HG03280 (cell line): Measurements from ENCODE around the gene ACAT1.
"Not testable (repeated sequence)": the region's sequence is repeated elsewhere in the genome, so short reads cannot be mapped to it uniquely, and the experiment has no call there.

ENCODE experiments used
- ATAC-seq: cut with Tn5 transposase; IDR thresholded peaks from one replicate; pipeline ENCODE4 v1.9.1; 2021; ENCODE audit warnings: mild to moderate bottlenecking, moderate library complexity; ENCODE audit not compliant: unreplicated experiment

ACAT1 gene

DNA sequence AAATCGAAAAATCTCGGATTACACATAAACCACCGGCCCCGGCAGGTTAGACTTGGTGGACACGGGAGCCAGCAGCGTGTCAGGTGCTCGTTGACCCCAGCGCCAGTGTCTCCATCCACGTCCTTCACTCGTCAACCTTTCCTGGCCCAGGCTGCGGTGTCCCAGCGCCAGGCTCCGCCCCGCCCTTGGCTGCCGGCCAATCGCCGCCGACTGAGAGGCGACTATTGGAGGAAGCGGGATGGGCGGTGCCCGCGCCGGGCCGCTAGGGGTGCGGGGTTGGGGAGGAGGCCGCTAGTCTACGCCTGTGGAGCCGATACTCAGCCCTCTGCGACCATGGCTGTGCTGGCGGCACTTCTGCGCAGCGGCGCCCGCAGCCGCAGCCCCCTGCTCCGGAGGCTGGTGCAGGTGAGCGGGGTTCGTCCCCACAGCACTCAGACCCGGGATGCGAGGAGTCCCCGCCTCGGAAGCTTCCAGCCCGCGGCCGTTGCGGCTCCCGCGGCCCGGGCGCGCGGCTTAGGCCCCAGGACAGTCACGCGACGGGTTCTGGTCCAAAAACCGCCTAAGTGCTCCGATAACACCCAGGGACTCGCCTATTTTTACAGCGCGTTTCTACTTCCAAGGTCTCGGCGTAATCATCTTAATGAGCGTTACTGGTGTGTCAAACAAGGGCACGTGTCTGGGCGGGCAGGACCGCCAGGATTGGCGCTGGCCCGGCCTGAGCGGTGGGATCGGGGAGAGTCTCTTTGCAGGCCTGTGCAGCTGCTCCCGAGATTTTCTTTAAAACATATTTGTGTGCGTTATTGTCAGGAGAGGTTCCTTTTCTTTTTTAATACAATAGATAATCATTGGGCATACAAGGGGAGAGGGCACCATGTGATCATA, at the start of gene ACAT1:
TSS of gene ACAT1 (plus strand) at position 294 of the 882 bp plus-strand sequence. CDS start at position 334, 40 bp downstream.
- peak; percentile 98 for ATAC-seq

DNA sequence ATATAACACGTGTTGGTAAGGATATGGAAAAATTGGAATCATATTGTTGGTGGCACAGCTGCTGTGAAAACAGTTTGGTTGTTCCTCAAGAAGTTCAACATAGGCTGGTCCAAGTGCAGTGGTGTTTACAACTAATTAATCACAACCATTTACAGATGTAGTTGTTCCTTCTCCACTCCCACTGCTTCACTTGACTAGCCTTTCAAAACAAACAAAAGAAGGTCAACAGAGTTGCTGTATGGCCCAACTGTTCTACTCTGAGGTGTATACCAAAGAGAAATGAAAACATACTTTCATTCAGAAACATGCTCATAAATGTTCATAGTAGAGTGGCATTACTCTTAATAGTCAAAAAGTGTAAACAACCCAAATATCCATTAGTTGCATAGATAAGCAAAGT, 36.6 kb upstream of the ACAT1 start:
- ATAC-seq = no peak

DNA sequence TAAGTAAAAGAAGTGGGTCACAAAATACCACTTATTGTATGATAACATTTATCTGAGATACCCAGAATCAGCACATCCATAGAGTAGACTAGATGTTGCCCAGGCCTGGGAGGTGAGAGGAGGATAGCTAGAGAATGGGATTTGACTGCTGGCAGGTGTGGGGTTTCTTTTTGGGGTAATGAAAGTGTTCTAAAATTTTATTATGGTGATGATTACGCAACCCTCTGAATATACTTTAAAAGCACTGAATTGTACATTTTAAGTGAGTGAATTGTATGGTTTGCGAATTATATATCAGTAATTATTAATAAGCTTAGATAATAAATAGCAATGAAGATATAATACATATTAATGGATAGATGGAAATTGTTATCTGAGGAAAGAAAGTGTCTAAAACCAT, 35.7 kb upstream of the ACAT1 start:
- ATAC-seq = no peak

DNA sequence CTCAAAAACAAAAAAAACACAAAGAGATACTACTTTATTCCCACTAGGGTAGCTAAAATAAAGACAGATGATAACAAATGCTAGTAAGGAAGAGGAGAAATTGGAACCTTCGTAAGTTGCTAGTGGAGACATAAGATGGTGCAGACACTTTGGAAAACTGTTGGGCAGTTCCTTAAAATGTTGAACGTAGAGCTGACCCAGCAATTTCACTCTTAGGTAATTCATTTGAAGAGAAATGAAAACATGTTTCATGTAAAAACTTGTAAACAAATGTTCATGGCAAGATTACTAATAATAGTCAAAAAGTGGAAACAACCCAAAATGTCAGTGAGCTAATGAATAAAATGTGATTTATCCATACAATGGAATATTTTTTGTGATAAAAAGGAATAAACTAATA, 29.2 kb upstream of the ACAT1 start:
- ATAC-seq = no peak

DNA sequence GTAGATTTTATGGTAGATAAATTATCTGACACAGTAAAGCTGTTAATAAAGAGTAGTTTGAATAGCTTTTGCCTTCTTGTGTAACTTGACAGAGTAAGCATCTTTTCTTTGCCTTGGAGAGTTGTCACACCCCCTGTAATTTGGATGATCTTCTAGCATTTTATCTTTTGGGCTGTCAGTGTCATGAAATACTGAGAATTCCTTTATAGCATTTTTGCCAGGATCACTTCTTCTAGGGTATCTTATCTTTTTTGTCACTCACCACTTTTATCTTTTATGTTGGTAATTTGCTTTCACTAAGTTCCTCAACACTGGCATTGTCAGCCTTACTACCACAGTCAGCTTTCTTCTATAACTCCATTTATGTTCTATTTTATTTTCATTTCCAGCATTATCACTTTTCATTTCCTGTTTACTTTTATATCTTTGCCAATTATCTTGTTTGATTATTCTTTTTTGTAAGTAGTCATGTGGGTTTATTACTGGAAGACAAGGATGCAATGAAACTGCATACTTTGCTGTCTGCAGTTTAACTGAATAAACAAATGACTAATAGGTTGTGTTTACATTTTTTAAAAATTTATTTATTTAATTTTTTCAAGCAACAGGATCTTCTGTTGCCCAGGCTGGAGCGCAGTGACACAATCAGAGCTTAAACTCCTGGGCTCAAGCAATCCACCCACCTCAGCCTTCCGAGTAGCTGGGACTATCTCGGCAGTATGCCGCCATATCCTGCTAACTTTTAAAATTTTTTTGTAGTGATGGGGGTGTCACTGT, 28.1 kb upstream of the ACAT1 start:
- ATAC-seq = no peak

DNA sequence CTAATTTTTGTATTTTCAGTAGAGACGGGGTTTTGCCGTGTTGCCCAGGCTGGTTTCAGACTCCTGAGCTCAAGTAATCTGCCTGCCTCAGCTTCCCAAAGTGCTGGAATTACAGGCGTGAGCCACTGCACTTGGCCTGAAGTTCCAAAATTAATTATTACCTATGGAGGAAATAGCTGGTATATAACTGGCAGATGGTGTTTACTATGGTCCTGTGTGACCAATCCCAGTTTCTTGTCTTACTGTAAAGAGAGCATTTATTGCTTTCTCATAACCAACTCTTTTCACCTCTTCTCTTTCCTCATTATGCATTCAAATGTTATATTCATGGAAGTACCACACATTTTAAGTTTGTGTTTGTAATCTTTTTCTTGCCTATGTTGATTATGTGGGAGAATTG, 24.2 kb upstream of the ACAT1 start:
- no peak for ATAC-seq

DNA sequence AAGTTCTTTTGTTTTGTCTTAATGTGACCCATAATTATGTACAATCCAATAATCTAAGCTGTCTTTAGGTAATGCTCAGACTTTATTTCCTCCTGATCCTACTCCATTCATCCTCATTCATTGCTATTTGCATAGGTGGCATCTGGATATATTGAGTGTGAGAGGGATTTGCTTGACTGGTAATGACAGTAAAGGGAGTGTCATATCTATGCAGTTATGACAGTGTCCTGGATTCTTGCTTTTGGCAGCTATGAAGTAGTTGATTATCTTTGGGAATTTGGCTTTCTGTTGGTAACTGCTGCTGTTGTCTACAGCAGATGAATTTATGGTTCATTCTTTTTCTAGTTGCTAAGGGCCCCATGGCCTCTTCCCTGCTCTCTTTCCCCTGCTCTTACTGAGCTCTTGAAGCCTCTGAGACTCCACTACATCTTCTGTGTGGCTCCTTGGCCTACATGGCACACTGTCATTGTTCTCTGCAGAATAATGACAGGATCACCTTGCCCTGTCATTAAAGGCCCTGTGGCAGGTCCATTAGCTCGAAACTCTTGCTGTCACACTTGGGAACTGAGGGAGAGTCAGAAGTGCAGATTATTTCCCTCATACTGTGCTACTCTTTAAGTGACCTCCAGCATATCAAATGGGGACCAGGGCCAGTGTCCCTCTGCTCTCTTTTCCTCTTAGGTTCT, 20.1 kb upstream of the ACAT1 start:
- ATAC-seq = no peak

DNA sequence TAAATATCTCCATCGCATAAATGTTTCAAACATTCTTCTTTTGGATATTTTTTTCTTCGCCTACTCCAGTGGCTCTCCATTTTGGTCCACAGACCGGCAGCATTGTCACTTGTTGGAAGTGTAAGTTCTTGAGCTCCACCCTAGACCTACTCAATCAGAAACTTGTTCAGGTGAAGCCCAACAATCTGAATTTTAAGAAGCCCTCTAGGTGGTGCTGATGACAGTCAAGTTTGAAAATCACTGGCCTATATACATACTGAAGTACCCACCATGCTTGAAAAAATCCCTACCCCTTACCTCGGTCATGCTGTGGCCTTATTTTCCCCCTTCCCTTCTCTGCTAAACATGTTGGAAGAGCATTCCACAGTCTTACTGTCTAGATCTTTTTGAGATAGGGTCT, 10.2 kb upstream of the ACAT1 start:
- ATAC-seq = no peak

DNA sequence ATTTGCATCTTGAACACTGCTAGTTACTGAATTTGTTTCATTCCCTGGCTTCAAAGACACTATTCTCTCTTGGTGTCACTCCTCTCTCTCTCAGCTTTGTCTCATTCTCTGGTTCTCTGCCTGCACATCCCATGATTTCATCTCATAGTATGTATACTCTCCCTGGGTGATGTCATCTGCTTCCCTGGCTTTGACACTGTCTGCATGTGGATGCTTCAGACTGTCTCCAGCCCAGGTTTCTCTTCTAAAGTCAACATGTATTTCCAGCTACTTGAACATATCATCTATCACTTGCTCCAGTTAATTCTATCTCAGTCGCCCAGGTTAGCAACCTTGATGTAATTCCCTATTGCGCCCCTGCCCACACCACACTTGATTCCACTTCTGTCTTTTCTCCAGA, 9.3 kb upstream of the ACAT1 start:
- no peak for ATAC-seq

DNA sequence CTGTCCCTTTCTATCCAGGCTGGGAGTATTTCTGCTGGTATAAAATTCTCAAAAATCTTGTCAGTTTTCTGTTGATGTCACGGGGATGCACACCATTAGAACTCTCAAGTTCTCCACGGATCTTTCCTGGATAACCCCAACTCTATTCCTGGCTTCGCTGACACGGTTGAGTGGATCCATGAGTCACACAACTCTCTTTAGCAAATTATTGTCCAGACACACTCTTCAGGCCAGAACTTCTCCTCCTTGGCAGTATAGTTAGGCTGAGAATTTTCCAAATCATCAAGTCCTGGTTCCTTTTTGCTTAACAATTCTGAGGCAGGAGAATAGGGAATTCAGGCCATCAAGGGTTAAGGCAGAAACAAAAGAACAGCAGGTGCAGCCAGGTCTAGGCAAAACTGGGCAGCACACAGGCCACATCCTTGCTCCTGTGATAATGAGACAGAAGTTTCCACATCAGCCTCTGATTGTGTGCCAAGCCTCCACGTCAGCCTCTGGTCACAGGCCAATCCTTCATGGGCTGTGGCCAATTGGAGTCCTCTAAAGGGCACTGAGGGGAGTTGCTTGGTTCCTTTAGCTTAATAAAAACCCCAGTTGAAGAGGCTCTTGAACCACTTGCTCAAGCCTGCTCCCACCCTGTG, 5.7 kb upstream of the ACAT1 start:
- no peak for ATAC-seq

DNA sequence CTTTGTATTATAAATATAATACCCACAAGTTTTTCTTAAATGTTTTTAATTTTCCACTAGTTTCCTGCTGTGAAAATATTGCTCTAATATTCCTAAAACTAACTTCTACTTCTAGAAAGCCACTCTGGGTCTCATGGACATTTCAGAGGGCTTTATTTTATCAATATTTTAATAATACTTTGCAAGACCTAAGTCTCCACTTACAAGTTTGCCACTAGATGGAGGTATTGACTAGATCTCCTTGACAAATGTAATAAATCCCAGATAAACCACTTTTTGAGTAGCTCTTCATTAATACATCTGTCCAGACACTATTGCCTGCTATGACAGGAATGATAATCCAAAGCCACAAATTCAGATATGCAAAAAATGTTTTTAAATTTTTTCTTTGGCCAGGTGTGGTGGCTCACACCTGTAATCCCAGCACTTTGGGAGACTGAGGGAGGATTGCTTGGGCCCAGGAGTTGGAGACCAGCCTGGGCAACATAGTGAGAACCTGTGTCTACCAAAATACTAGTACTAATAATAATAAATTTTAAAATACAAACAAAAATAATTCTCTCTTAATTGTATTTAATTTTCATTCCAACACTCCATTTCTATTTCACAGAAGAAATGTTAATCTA, 3.5 kb upstream of the ACAT1 start:
- no peak for ATAC-seq

DNA sequence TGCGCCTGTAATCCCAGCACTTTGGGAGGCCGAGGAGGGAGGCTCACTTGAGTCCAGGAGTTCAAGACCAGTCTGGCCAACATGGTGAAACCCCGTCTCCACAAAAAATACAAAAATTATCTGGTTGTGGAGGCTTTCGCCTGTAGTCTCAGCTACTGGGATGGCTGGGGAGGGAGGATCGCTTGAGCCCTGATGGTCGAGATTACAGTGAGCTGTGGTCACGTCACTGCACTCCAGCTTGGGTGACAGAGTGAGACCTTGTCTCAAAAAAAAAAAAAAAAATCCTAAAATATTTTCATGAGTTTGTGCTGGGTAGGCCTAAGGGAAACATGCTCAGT, 462 bp upstream of the ACAT1 start:
- not testable (repeated sequence) for ATAC-seq

DNA sequence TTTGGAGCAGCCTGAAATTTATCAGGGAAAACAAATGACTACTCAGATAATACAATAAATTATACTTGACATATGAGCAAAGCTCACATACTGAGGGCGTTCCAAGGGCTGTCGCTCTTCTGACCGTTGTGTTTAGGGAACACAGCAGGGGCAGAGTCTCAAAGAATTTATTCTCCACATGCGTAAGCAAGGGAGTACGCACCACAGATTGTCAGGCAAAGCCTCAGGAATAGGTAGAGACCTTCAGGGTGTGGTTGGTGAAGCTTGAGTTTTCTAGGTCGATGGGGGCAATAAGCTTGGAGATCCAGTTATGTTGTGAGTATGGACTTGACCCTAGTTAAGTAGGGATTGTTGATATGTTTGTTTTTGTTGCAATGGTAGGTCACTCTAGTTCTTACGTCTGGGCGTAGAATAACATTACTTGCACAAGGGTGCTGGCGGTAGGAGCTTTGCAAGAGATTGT, 830 bp downstream of the ACAT1 start:
- ATAC-seq = no peak

DNA sequence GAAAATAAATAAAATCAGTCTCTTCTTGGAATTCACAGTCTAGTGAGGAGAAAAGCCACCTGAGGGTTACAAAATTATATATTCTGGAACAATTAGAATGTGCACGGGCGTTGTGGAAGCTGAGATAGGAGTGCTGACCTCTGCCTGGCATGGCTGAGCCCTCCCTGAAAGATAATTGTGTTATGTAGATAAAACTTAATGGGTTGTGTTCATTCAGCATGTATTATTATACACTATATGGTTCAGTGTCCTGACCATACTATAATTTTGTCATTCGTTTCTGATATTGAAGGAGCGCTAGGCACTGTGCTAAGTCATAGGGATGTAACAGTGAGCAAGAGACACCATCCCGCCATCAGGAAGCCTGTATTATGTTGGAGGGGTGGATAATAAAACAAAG, 3.7 kb downstream of the ACAT1 start:
- no peak for ATAC-seq

DNA sequence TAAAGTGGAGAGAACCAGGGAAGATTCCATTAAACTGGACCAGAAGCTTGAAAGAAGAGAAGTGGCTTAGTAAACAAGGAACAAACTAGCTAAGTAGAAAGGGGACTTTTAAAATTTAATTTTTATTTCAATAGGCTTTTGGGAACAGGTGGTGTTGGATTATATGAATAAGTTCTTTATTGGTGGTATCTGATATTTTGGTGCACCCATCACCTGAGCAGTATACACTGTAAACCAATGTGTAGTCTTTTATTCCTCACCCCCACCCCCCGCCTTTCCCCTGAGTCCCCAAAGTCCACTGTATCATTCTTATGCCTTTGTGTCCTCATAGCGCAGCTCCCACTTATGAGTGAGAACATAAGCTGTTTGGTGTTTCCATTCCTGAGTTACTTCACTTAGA, 7.4 kb downstream of the ACAT1 start:
- ATAC-seq = no peak

DNA sequence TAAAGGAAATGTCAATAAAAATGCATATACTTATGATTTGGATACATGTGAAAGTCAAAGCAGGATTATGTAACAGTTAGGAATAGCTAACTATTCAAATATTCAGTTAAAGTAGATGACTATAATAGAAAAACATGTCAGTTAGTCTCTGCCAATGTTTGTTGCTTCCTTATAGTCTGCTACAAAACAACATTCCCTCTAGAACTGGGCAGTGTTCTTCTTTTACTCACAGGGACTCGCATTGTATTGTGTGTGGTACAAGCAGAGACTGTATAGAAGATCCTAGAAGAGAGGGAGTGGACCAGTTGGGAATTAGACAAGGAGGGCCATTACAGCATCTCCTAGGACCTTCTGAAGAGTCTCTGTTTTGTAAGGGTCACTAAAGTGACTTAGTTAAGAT, 10.6 kb downstream of the ACAT1 start:
- no peak for ATAC-seq

DNA sequence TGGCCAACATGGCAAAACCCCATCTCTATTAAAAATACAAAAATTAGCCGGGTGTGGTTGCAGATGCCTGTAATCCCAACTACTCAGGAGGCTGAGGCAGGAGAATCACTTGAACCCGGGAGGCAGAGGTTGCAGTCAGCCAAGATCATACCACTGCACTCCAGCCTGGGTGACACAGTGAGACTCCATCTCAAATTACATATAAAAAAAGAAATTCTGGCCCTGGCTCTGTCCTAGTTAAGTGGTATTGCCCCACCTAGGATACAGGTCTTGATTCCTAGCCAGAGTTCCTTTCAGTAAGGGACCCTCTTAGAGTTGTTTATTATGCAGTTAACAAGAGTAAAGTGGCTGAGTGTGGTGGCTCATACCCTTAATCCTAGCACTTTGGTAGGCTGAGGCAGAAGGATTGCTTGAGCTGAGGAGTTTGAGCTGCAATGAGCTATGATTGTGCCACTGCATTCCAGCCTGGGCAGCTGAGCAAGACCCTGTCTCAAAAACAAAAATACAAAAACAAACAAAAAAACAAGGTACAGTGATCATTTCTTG, 11.7 kb downstream of the ACAT1 start:
- not testable (repeated sequence) for ATAC-seq

DNA sequence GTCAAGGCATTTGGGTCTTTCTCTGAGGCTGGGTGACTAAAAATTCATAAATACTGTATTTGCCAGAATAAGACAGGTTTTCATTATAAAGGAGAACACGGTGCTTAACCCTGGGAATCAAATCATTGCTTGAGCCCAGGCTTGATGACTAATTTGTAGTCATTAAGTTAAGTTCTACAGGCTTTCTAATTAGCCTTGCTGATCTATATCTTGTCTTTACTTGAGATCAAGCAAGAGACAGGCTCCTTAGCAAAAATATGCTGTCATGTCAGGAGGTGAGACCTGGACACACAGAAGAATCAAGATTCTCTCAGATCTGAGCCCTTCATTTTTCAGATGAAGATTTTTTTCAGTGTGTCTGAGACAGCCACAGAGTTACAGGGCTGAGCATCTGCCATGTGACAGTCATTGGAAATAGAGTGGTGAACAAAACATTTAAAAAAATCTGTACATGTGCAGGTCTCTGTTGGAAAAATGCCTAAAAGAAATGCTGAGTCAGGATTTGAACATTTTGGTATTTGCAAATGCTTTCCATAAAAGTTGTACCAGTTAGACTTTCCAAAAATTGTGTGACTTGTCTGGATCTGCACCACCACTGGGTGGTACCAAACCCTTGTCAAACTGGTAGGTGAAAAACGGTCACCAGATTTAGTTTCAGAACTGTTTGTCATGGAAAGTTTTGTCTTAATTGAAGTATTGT, 14.6 kb downstream of the ACAT1 start:
- peak; percentile 59 for ATAC-seq

DNA sequence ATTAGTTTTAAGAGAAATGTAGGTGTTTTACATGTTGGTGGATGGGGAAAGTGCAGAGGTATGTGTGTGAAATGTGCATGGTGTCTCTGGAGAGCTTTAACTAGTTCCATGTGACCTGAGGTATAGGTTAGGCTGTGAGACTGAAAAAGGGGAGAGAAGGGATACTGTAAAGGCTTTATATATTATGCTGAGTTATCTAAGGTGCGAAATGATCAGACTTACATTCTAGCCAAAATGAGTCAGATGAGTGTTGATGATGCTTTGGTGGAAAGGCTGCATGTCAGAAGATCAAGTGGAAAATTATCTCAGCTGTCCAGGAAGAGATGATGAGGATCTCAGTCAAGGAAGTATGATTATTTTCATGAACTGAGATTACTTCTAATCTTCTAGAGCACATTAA, 15.8 kb downstream of the ACAT1 start:
- no peak for ATAC-seq

DNA sequence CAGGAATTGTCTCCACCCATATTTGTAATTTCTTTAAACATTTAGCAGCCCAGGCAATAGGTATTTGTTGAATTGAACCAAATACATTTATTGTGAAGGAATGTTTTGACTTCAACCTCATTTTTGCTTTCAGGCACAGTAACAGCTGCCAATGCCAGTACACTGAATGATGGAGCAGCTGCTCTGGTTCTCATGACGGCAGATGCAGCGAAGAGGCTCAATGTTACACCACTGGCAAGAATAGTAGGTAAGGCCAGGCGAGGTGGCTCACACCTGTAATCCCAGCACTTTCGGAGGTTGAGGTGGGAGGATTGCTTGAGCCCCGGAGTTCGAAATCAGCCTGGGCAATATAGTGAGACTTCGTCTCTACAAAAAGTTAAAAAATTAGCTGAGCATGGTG, 20.9 kb downstream of the ACAT1 start:
- ATAC-seq = no peak
